Calu3 (cell line): ENCODE measurements around the gene ZFP36L2. TPM values are rescaled to one million over a fixed set of nuclear protein-coding genes. Genes with fewer than 3 reads are reported as not detected.
"Not testable (repeated sequence)": the region's sequence is repeated elsewhere in the genome, so short reads cannot be mapped to it uniquely, and the experiment has no call there.

ENCODE experiments used
- BruUV-seq: library from RNA; stranded (reverse); fragments of 400-500 nt; replicated peaks from 2 replicates; lab custom pipeline; 2021; lab: Mats Ljungman, UMichigan
- CTCF ChIA-PET: fragments of 300-600 bp; sonication (Branson Sonifier 250); formaldehyde crosslinking; loops from one replicate; lab custom pipeline; 2022; ENCODE audit warnings: antibody characterized with exemption; lab: Charles Lee
- DNase-seq: peaks from one replicate; pipeline ENCODE4 v3.0.0; 2022
- H3K27ac Mint-ChIP-seq: one replicate; pipeline ENCODE4 v1.8.0; 2022; ENCODE audit warnings: mixed read lengths; ENCODE audit not compliant: unreplicated experiment
- H3K27me3 Mint-ChIP-seq: one replicate; pipeline ENCODE4 v1.8.0; 2022; ENCODE audit warnings: mixed read lengths; ENCODE audit not compliant: unreplicated experiment
- H3K36me3 Mint-ChIP-seq: one replicate; pipeline ENCODE4 v1.8.0; 2022; ENCODE audit warnings: mild to moderate bottlenecking, moderate library complexity, mixed read lengths; ENCODE audit not compliant: insufficient read depth, unreplicated experiment
- H3K4me1 Mint-ChIP-seq: one replicate; pipeline ENCODE4 v1.8.0; 2022; ENCODE audit warnings: mild to moderate bottlenecking, low read depth, mixed read lengths; ENCODE audit not compliant: unreplicated experiment
- H3K4me3 Mint-ChIP-seq: one replicate; pipeline ENCODE4 v1.8.0; 2022; ENCODE audit warnings: mild to moderate bottlenecking, low read depth, moderate library complexity, mixed read lengths; ENCODE audit not compliant: unreplicated experiment
- H3K9me3 Mint-ChIP-seq: one replicate; pipeline ENCODE4 v1.8.0; 2022; ENCODE audit warnings: low read depth, mixed read lengths; ENCODE audit not compliant: unreplicated experiment
- intact Hi-C: fragments of 100-400 bp; cut with micrococcal nuclease; formaldehyde crosslinking; loops from one replicate; pipeline ENCODE4 v1.10.0; 2022; ENCODE audit not compliant: unreplicated experiment
- total RNA-seq: library from RNA; stranded (reverse); gene quantifications from 2 replicates; pipeline ENCODE4 v1.2.3, GENCODE V29; 2022
- TF ChIP-seq, protein P1 (sequence below): fragments of 200-600 bp; IDR thresholded peaks from one replicate; pipeline ENCODE4 v1.8.0; 2022; ENCODE audit warnings: antibody characterized with exemption; ENCODE audit not compliant: unreplicated experiment

The ZFP36L2 gene
- total RNA-seq, 1 experiment from 2014 or later: 90.7 TPM

DNA sequence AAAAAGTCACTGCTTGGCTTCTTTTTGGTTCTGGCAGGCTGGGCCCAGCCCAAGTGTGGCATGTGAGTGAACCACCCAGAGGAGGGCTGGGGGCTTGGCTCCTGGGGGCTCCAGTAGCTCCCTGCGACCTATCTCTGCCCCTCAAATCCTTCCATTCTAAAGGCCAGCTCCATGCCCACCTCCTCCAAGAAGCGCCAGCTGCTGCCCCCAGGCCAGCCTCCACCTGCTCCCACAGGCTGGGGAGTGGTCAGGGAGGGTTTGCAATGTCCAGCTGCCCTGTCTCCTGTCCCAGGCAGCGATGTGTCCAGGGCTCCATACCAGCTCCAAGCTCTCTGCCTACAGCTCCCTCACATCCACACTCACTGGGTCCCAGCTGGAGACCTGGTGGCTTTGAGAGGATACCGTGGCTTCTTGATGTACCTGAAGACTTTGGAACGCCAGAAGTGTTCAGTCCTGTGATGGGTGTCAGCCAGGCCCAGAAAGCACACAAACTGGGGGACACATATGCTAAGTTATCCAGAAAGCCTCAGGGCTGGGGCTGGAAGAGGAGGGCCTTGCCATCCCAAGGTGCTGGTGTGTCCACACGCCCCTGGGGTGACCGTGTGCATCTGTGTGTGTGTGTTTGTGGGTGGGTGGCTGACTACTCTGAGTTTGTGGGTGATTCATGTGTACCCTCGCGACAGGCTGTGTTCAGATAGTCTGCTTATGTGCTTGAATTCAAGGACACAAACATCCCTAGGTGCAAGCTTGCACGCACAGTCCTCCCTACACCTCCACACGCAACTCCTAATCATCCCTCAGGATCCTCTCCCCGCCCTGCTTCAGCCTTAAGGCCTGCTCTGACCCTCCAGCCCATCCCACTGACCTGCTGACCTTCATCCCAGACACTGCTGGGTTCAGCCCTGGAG, 33.4 kb downstream of the ZFP36L2 start:
- H3K4me1 Mint-ChIP-seq: peaks cover 54% of the 10 kb centered on the region
- no peaks in the 10 kb centered on the region for H3K27me3 Mint-ChIP-seq
- no TSS peak for BruUV-seq
- peak overlapping the region; percentile 55 for H3K4me3 Mint-ChIP-seq
- CTCF ChIA-PET: interaction anchor here (1.2 to 3.0 kb wide), 2 partner anchors 8 to 29 kb away, joined by 3 to 7 read pairs; no protein-coding TSS in a partner anchor
- DNase-seq: no peak
- H3K27ac Mint-ChIP-seq: peak overlapping the region; percentile 88
- TF ChIP-seq, protein P1, sequence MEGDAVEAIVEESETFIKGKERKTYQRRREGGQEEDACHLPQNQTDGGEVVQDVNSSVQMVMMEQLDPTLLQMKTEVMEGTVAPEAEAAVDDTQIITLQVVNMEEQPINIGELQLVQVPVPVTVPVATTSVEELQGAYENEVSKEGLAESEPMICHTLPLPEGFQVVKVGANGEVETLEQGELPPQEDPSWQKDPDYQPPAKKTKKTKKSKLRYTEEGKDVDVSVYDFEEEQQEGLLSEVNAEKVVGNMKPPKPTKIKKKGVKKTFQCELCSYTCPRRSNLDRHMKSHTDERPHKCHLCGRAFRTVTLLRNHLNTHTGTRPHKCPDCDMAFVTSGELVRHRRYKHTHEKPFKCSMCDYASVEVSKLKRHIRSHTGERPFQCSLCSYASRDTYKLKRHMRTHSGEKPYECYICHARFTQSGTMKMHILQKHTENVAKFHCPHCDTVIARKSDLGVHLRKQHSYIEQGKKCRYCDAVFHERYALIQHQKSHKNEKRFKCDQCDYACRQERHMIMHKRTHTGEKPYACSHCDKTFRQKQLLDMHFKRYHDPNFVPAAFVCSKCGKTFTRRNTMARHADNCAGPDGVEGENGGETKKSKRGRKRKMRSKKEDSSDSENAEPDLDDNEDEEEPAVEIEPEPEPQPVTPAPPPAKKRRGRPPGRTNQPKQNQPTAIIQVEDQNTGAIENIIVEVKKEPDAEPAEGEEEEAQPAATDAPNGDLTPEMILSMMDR: no peak
- intact Hi-C loops: no loop called here
- peaks cover 24% of the 10 kb centered on the region for H3K36me3 Mint-ChIP-seq
- H3K9me3 Mint-ChIP-seq: no peaks in the 10 kb centered on the region

DNA sequence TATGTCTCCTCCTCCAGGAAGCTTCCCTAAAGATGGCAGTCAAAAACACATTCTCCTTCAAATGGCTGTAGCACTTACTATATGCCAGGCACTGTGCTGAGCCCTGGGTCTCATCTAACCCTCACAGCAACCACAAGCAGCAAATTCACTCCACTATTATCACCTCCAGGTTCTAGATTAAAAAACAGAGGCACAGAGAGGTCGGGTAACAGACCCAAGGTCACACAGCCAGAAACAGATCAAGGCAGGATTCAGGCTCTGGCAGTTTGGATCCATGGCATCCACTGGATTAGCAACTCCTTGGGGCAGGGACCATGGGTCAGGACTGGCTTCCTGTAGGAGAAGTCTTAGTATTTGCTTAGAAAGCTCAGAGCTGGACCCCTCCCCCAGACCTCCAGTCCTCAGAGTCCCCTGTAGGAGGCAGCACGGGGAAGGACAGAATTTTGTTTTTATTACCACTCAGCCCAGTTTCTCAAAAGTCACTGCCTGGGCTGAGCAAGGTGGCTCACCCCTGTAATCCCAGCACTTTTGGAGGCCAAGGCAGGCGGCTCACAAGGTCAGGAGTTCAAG, 34.4 kb downstream of the ZFP36L2 start:
- H3K36me3 Mint-ChIP-seq: peaks cover 24% of the 10 kb centered on the region
- peaks cover 47% of the 10 kb centered on the region for H3K4me1 Mint-ChIP-seq
- TF ChIP-seq, protein P1: no peak
- H3K27me3 Mint-ChIP-seq: no peaks in the 10 kb centered on the region
- no peaks in the 10 kb centered on the region for H3K9me3 Mint-ChIP-seq
- intact Hi-C loops: no loop called here
- H3K27ac Mint-ChIP-seq: peak overlapping the region; percentile 88
- CTCF ChIA-PET: no interaction called here
- BruUV-seq: no TSS peak
- no peak overlapping the region for H3K4me3 Mint-ChIP-seq
- DNase-seq: no peak

DNA sequence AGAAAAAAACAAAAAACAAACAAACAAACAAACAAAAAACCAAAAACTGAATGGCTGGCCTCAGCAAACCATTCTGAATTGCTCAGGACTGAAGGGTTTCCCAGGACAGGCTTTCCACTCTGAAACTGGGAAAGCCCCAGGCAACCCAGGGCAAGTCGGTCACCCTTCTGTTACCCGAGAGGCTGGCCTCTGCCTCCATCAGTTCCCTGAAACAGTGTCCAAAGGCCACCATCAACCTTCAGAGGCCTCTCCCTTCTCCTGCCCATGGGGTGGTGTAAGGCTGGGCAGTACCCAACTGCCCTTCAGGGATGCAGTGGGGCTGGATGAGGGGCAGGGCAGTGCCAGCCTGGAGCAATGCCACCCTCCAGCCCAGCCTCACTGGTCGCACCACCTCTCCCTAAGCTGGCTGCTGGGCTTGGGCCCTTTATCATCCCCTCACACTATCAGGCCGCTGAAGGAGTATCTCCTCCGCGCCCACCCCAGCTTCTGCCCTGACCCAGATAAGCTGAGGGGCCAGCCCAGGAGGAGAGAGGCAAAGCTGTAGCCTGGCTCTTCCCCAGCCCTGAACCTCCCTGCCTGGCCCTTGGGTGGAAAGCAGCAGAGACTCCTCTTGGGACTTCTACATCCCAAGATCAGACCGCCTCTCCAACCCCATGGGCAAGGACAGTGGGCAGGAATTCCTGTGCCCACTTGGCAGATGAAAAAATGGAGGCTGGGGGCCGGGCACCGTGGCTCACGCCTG, 35.9 kb downstream of the ZFP36L2 start:
- CTCF ChIA-PET: interaction anchor here (0.7 kb wide), 1 partner anchor 50 kb away, joined by 4 read pairs; no protein-coding TSS in a partner anchor
- TF ChIP-seq, protein P1: no peak

DNA sequence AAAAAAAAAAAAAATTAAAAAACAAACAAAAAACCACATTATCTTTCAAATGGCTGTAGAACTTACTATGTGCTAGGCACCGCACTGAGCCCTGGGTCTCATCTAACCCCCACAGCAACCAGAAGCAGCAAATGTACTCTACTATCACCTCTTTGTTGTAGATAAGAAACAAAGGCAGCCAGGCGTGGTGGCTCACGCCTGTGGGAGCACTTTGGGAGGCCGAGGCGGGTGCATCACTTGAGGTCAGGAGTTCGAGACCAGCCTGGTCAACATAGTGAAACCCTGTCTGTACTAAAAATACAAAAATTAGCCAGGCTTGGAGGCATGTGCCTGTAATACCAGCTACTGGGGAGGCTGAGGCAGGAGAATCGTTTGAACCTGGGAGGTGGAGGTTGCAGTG, 36.5 kb downstream of the ZFP36L2 start:
- H3K9me3 Mint-ChIP-seq, H3K27me3 Mint-ChIP-seq, H3K4me3 Mint-ChIP-seq, BruUV-seq, H3K27ac Mint-ChIP-seq, DNase-seq, intact Hi-C loops: not testable (repeated sequence)
- CTCF ChIA-PET: interaction anchor here (0.7 kb wide), 1 partner anchor 177 kb away, joined by 4 read pairs; no protein-coding TSS in a partner anchor
- Mint-ChIP-seq H3K36me3 (peaks cover 18% of the 10 kb centered on the region), H3K4me1 (peaks cover 40% of the 10 kb centered on the region)

More for the DNA sequence above, 35.9 kb downstream of the ZFP36L2 start:
- Mint-ChIP-seq H3K36me3 (peaks cover 20% of the 10 kb centered on the region), H3K4me1 (peaks cover 40% of the 10 kb centered on the region), H3K27me3 (no peaks in the 10 kb centered on the region), H3K9me3 (no peaks in the 10 kb centered on the region), H3K4me3 (no peak overlapping the region), H3K27ac (no peak overlapping the region)
- BruUV-seq: no TSS peak
- intact Hi-C loops: no loop called here
- no peak for DNase-seq
